GM23338 (cell line): ENCODE measurements around the gene IL17A.

Experiments used
- CTCF ChIP-seq, 2 experiments: fragments of 200-600 bp in 1 of 2; sonication (generic) in 1 of 2; conservative IDR thresholded peaks; 2 replicates each; pipeline versions ENCODE4 v1.5.1 to v1.6.1; 2016 to 2017; ENCODE audit warnings: antibody characterized with exemption in 2 of 2, low read depth in 2 of 2, mild to moderate bottlenecking in 2 of 2, moderate library complexity in 1 of 2
- EZH2 ChIP-seq: fragments of 200-600 bp; sonication (generic); IDR thresholded peaks from one replicate; pipeline ENCODE4 v1.8.0; 2017; ENCODE audit warnings: antibody characterized with exemption, mild to moderate bottlenecking, low read depth; ENCODE audit not compliant: unreplicated experiment

DNA sequence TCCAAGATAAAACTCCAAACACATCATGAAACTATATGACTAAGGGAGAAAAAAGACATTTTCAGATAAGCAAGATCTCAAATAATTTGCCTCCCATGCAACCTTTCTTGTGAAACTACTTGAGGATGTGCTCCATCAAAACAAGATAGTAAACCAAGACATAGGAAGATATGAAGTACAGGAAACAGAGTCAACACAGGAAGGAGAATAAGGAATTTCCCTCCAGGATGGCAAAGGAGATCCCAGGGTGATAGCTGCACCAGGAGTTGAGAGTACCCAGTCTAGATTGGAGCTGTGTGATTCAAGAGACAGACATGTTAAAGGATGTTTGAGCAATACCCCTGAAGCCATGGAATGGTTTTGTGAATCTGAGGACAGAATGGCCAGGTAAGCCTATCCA lies 15.3 kb downstream of the IL17A start:
- TF ChIP-seq CTCF (conservative IDR thresholded peaks at IDR 0.05; ENCODE audit: low read depth in 2 of 2), result no peak
- no peak for TF ChIP-seq EZH2
